ENCODE results near the gene SLCO4A1.

SLCO4A1 gene

DNA sequence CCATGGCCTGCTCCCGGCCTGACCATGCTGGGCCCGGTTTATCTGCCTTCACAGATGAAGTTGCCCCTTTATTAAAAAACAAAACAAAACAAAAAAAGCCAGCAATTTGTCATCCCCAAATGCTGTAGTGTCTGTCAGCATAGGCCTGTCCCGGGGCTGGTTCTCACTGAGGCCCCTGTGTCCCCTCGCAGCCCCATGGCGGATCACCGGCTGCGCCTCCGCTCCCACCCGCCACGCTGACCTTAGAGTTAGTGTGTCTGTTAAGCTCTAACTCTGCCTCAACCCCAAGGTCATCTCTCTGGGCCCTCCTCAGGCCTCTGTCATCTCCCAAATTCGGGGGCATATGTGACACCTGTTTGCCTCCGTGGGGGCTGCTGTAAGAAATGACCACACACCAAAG lies 11.1 kb downstream of the SLCO4A1 start:
- DNase-seq (ENCODE audit: low read depth), result no peak

DNA sequence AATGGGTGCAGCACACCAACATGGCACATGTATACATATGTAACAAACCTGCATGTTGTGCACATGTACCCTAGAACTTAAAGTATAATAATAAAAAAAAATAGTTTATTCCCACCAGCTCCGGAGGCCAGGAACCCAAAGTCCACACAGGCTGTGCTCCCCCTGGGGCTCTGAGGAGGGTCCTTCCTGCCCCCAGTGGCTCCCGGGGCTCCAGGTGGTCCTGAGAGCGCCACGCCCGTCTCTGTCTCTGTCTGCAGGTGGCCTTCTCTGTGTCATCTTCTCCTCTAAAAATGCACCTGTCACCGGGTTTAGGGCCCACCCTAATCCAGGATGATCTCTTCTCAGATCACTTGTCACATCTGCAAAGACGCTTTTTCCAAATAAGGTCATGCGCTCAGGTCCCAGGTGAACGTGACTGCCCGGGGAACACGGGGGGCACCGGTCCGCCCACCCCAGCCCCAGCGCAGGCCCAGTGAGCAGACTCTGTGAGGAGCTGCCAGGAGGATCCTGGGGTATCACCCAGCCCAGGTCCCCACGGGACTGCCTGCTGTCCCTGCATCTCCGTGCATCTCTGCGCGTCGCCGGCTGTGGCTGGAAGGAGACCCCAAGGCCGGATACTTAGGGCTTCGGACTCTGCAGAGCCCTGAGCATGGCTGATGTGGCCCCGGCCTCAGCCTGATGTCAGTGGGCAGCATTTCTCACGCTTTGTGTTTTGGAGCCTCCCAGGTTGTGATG lies 11.8 kb downstream of the SLCO4A1 start:
- DNase-seq (ENCODE audit: low read depth), result no peak

GRCh38 chr20:62655282-62656196 lies 13.2 kb downstream of the SLCO4A1 start:
- DNase-seq (ENCODE audit: low read depth), result no peak

DNA sequence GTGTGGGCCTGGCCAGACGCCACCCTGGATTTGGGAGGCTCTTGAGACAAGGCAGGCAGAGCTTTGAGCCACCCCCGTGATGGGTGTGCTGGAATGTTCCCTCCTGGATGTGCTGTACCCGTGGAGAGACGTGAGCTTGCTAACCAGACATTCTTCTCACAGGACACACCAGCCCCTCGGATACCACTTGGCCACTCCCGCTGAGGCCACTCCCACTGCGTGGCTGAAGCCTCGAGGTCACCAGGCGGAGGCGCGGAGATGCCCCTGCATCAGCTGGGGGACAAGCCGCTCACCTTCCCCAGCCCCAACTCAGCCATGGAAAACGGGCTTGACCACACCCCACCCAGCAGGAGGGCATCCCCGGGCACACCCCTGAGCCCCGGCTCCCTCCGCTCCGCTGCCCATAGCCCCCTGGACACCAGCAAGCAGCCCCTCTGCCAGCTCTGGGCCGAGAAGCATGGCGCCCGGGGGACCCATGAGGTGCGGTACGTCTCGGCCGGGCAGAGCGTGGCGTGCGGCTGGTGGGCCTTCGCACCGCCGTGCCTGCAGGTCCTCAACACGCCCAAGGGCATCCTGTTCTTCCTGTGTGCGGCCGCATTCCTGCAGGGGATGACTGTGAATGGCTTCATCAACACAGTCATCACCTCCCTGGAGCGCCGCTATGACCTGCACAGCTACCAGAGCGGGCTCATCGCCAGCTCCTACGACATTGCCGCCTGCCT lies 14.1 kb downstream of the SLCO4A1 start:
- DNase-seq (ENCODE audit: low read depth), result no peak

DNA sequence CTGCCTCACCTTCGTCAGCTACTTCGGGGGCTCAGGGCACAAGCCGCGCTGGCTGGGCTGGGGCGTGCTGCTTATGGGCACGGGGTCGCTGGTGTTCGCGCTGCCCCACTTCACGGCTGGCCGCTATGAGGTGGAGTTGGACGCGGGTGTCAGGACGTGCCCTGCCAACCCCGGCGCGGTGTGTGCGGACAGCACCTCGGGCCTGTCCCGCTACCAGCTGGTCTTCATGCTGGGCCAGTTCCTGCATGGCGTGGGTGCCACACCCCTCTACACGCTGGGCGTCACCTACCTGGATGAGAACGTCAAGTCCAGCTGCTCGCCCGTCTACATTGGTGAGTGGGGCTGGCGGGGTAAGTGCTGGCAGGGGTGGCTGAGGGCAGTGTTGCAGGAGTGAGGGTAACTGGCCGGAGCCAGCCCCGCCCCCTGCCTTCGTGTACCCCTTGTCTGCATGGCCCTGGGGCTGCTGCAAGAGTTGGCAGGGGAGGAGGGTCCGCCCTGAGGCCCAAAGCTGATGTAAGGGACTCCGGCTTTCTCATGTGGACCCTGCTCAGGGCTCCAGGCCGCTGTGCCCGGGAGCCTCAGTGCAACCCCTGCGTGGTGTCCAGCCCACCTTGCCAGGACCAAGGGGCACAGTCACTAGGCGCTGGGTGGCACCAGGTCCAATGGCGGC lies 14.8 kb downstream of the SLCO4A1 start:
- DNase-seq (ENCODE audit: low read depth), result no peak

GRCh38 chr20:62657589-62657942 lies 15.3 kb downstream of the SLCO4A1 start:
- DNase-seq (ENCODE audit: low read depth), result no peak

GRCh38 chr20:62657956-62658355 lies 15.7 kb downstream of the SLCO4A1 start:
- DNase-seq (ENCODE audit: low read depth), result no peak

DNA sequence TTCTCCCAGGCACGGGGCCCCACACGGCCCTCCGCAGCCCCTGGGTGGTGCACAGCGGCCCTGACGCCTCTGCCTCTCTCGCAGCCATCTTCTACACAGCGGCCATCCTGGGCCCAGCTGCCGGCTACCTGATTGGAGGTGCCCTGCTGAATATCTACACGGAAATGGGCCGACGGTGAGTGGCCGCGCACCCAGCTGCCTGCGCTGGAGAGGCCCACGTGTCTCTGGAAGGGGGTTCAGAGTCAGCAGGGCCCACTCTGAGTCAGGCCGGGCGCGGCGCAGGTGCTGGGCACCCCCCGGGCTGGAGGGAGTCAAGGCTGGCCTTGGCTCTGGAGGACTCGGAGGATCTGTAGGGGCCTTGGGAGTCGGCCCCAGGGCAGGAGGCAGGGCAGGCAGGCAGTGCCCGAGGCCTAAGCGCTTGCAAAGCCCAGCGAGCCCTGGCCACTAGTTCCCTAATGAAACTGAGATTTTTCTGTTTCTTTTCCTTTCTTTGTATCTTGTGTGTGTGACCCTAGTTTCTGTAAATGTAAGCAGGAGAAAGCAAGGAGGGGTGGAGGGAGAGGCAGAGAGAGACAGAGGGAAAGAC lies 16.4 kb downstream of the SLCO4A1 start:
- no peak for DNase-seq (ENCODE audit: low read depth)

DNA sequence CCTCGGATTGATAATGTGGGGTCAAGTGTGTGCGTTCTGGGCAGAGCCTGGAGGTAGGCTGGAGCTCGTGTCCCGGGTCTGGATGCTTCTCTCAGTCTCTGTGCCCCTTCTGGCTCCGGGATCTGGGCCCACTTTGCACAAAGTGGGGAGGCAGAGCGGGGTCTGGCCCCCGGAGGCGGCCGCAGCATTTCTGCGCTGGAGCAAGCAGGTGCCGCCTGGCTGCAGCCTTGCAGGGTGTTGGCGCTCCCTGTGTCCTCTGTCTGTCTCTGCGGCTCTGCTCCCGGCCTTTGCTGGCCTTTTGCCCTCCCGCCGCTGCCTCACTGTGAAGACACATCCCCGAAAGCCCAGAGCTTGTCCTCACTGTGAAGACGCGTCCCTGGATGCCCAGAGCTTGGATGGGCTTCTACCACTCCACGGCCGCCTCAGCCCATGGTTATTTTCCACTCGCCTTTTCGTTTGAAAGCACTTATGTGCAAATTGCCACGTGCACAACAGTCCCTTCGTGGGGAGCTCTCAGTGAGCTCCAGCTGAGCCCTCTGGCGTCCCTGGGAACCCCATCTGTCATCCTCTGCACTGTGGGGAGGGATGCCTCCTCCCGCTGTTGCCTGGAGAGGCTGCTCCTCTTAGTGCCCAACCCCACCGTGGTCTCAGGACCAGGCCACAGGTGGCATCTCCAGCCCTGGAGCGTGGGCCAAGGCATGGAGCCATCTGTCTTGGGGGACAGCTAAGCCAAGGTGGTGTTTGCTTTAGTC lies 17.4 kb downstream of the SLCO4A1 start:
- DNase-seq (ENCODE audit: low read depth), result no peak

DNA sequence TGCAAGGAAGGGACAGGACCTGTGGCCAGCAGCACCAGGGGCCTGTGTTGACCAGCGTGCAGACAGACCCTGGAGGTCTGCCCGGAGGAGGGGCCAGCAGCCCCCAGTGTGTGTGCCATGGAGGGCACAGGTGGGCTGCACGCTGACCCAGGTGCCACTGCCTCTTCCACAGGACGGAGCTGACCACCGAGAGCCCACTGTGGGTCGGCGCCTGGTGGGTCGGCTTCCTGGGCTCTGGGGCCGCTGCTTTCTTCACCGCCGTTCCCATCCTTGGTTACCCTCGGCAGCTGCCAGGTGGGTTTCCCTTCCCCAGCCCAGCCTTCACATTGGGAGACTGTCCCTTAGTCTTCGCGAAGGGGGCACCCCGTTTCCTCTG lies 17.9 kb downstream of the SLCO4A1 start:
- no peak for DNase-seq (ENCODE audit: low read depth)

DNA sequence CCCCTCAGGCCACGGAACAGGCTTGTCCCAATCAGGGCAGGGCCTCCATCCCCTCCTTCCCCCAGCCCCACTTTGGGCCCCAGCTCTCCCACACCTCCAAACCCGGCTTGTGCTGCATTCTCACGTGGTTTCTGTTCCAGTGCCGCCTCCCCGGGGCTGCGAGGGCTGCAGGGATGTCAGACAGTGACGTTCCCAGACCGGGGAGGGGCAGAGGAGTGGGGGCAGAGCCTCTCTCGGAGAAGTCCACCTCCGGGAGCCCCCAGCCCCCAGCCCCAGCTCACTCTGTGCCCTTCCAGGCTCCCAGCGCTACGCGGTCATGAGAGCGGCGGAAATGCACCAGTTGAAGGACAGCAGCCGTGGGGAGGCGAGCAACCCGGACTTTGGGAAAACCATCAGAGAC lies 18.5 kb downstream of the SLCO4A1 start:
- no peak for DNase-seq (ENCODE audit: low read depth)

DNA sequence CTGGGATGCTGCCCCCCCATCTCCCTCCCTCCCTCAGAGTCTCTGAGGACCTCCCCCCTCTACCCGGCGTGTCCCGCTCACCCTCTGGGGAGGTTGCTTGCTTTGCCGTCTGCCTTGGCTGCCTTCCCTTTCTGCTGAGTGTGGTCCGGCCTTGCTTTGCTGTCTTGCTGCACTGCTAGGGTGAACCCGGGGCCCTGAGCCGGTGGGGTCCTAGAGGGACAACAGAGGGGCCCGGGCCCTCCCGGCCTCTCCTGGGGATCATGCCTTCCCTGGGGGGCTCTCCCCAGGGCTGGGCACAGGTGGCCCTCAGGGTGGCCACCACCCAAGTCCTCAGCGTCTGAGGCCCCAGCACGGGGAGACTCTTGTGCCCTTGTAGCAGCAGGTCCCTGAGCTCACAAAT lies 19.3 kb downstream of the SLCO4A1 start:
- DNase-seq (ENCODE audit: low read depth), result no peak

DNA sequence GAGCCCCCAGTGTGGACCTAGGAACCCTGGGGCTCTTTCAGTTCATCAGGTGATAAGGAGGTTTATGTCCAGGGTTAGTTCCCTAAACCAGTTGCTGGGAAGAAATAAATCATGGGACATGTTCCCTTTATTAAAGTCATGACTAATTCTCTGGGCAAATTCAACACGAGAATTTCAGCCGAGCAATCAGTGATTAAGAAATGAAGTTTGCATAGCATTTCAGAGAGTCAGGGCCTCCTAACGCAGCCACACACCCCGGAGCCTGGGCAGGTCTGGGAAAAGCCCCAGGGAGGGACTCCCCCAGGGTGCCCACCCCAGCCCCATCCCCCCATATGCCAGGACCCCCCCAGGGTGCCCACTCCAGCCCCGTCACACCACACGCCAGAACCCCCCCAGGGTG lies 20.1 kb downstream of the SLCO4A1 start:
- DNase-seq (ENCODE audit: low read depth), result no peak

- DNase-seq (ENCODE audit: low read depth), result no peak
Observed at GRCh38 chr20:62663145-62664018, 21.1 kb downstream of the SLCO4A1 start.

DNA sequence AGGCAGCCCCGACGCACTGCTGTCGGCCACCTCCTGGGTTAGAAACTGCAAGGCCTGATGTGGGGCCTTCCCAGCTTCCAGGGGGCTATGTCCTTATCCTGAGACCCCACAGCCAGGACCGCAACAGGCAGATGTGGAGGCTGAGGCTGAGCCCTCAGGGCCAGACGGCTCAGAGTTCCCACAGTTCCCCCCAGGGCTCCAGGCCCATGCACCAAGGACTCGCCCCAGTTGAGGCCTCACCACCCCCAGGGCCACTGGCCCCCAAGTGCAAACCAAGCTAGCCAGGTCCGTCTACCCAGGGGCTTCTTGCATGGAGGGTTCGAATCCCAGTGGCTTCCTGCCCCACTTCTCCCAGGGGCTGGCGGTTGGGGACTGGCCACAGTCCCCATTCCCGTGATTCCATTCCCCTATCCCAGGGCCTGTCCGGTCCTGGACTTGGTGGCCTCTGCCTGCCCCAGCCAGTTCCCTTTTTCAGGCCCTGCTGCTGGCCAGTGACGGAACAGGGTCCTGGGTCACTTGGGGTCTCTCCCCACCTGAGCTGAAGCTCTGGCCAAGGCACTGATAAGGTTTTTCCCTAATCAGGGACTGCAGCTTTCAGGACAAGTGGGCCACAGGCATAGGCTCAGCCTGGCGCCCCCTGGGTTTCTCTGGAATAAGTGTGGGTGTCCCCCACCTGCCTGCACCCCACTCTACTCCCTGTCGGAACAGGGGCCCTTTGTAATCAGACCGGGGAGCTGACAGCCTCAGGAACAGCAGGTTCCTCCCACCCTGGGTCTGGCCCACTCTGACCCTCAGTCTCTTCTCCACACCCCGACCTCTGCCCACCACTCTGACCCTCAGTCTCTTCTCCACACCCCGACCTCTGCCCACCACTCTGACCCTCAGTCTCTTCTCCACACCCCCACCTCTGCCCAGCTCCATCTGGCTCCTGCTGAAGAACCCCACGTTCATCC lies 22.0 kb downstream of the SLCO4A1 start:
- no peak for DNase-seq (ENCODE audit: low read depth)

GRCh38 chr20:62665153-62665754 lies 23.0 kb downstream of the SLCO4A1 start:
- no peak for DNase-seq (ENCODE audit: low read depth)

DNA sequence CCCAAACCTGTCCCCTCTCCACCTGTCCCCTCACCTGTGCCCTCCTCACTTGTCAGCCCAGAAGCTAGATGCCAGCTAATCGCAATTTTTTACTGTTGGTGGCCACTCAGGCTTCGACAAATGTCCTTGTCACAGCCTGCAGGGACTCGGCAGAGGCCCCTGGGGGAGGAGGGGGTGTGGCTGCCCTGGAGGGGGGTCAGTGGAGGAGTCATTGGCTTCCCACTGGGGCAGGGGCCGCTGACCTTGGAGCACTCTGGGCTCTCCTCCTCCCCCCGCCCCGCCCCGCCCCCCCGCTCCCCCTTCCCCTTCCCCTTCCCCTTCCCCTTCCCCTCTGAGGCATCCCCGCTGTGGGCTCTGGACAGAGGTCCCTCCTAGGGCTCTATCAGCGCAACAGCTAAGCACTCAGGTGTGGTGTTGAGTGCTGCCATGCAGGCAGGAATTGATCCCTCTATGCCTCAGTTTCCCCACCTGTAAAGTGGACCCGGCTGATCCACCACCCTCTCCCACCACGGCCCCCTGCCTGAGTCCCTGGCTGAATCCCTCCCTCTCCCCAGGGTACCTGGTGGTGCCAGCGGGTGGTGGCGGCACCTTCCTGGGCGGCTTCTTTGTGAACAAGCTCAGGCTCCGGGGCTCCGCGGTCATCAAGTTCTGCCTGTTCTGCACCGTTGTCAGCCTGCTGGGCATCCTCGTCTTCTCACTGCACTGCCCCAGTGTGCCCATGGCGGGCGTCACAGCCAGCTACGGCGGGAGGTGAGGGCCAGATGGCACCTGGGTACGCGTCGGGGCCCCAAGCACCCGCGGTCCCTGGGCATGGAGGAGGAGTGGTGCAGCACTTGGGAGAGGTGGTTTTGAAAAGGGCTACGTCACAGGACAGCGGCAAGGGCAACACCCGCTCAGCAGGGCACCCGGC lies 23.8 kb downstream of the SLCO4A1 start:
- DNase-seq (ENCODE audit: low read depth), result no peak
